Mesodermal cell (in vitro differentiated cells): Measurements from ENCODE around the gene INSYN1. TPM values are rescaled to one million over a fixed set of nuclear protein-coding genes. Genes with fewer than 3 reads are reported as not detected.
"Not testable (repeated sequence)": the region's sequence is repeated elsewhere in the genome, so short reads cannot be mapped to it uniquely, and the experiment has no call there.

ENCODE experiments used
- H3K27ac ChIP-seq: 2 replicates; pipeline ENCODE4 v1.7.0; 2013; ENCODE audit warnings: mild to moderate bottlenecking, low read depth, low read length, moderate library complexity; ENCODE audit not compliant: severe bottlenecking
- H3K36me3 ChIP-seq: 2 replicates; pipeline ENCODE4 v1.7.1; 2013; ENCODE audit warnings: mild to moderate bottlenecking, low read length, moderate library complexity; ENCODE audit not compliant: control insufficient read depth, insufficient read depth
- H3K4me1 ChIP-seq: one replicate; pipeline ENCODE4 v1.7.1; 2013; ENCODE audit warnings: mild to moderate bottlenecking, low read length; ENCODE audit not compliant: insufficient read depth, control insufficient read depth, poor library complexity, severe bottlenecking
- H3K4me3 ChIP-seq: 2 replicates; pipeline ENCODE4 v1.7.0; 2013; ENCODE audit warnings: low read length, control low read depth, mild to moderate bottlenecking; ENCODE audit not compliant: insufficient read depth, poor library complexity, severe bottlenecking; ENCODE audit errors: extremely low read depth
- H3K9me3 ChIP-seq: 2 replicates; pipeline ENCODE4 v1.7.1; 2013; ENCODE audit warnings: mild to moderate bottlenecking, low read length, moderate library complexity; ENCODE audit not compliant: control insufficient read depth
- WGBS, 2 experiments: methylation state at CpG; one replicate each; pipeline ENCODE4 v1.1.5; 2013; ENCODE audit warnings: missing lambda C conversion rate in 2 of 2; ENCODE audit not compliant: insufficient coverage in 2 of 2; 5-methylcytosine and 5-hydroxymethylcytosine counted together
- polyA plus RNA-seq, 2 experiments: library from polyadenylated mRNA; stranded (reverse); fragments of 50-300 nt; gene quantifications; one replicate each; pipeline ENCODE4 v1.2.3, GENCODE V29; 2013

INSYN1 gene
- 3.4 TPM for polyA plus RNA-seq (2013, experiment 1 of 2)
- polyA plus RNA-seq (2013, experiment 2 of 2): 3.7 TPM

- no peaks in the 10 kb centered on the region for H3K9me3 ChIP-seq
- no peaks in the 10 kb centered on the region for H3K36me3 ChIP-seq
- H3K27ac ChIP-seq: no peak within 1 kb of the TSS
- 7 to 12% methylated on average over 22 to 32 of the region's 44 CpGs for WGBS, 2 experiments
- H3K4me3 ChIP-seq: peak within 1 kb of the TSS; percentile 62
- H3K4me1 ChIP-seq: peaks cover 9% of the 10 kb centered on the region
Observed at GRCh38 chr15:73753250-73754130, at the start of gene INSYN1. Gene INSYN1 (minus strand): TSS chr15:73753351. CDS start chr15:73751130, 2,221 bp downstream.

DNA sequence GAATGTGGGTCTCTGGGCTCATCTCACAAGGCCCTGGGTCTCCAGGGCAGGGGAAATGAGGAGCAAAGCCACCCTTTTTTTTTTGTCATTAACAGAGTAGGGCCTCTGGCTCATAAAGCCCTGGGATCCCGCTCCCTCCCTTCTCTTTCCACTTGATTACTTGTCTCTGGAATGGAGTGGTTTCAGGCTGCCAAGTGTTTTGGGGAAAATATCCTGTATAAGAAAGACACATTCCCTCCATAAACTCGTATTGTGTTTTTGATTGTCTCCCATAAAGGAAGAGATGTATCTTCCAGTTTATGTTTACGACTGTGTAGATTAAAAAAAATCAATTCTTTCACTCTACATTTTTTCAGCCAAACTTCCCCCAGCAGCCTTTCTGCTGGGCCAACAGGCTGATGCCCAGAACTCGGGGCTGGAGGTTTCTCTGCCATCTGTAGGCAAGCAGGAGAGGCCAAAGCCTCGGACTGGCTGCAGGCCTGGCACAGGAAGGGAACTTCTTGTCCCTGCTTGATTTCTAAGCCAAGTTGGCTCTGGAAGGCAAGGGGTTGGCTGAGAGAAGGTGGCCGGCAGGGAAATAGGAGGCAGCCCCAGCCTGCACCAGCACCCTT is 49.4 kb upstream of the INSYN1 start:
- WGBS, 2 experiments: 60 to 92% methylated on average over 1 to 3 of the region's 6 CpGs
- H3K9me3 ChIP-seq: no peaks in the 10 kb centered on the region
- H3K36me3 ChIP-seq: no peaks in the 10 kb centered on the region
- peaks cover 38% of the 10 kb centered on the region for H3K4me1 ChIP-seq
- no peak overlapping the region for H3K4me3 ChIP-seq
- H3K27ac ChIP-seq: no peak overlapping the region

- WGBS, 2 experiments: 73 to 89% methylated on average over 7 to 8 of the region's 11 CpGs
- Histone ChIP-seq H3K36me3 (no peaks in the 10 kb centered on the region), H3K27ac (peak overlapping the region; percentile 59)
Observed at GRCh38 chr15:73800662-73801345, 47.7 kb upstream of the INSYN1 start.

DNA sequence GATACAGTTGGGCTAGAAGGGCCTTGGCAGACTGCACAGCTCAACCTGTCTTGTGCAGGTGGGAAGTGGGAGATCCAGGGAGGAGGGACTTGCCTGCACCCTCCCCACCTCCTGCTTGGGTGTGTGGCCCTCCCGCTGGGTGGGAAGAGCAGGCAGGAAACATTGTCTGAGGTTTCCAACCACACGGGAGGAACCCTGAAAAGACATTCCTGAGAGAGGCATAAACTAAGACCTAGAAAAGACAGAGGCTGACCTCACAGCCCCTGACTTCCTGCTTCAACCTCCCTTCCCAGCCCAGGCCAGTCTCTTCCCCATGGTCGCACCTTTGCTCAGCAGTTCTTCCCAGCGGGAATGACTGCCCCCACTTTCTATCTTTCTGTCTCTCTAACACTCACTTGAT is 46.3 kb upstream of the INSYN1 start:
- H3K36me3 ChIP-seq: no peaks in the 10 kb centered on the region
- H3K4me1 ChIP-seq: peaks cover 37% of the 10 kb centered on the region
- WGBS, 2 experiments: 43 to 100% methylated on average over 1 to 2 of the region's 4 CpGs
- H3K4me3 ChIP-seq: no peak overlapping the region
- H3K27ac ChIP-seq: no peak overlapping the region
- no peaks in the 10 kb centered on the region for H3K9me3 ChIP-seq

More at GRCh38 chr15:73800662-73801345, 47.7 kb upstream of the INSYN1 start:
- Histone ChIP-seq H3K9me3 (no peaks in the 10 kb centered on the region), H3K4me3 (no peak overlapping the region), H3K4me1 (peaks cover 41% of the 10 kb centered on the region)

DNA sequence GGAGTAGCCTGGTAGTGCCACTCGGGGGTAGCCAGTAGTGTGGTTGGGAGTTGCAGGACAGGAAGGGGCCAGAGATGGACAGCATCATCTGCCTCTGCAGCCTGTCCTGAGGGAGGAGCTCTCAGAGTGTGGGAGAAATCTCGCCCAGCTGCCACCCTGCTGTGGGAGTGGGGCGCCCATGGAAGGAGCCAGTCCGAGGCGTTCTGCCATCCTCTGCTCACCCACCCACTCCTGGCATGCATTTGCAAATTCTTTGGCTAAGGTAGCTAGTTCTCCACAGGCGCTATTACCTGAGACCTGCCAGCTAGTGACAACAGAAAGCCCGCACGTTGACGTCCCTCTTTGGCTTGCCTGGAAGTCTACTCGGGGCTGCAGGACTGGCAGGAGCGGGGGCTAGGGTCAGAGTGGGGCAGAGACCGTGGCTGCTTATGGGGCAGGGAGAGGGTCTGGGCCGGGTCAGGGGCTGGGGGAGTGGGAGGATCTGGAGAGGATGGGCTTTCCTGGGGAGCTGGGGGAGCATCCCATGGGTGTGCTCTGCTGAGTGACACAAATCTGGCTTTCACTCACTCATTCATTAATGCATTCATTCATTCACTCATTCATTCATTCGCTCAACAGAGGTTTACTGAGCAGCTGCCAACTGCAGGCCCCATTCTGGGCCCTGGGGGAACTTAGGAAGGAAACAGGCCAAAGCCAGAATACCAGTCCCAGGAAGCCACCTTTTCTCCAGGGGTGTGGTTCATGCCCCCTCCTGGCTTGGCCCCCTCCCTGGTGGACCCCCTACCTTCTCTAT is 44.4 kb upstream of the INSYN1 start:
- Histone ChIP-seq H3K4me3 (no peak overlapping the region), H3K9me3 (no peaks in the 10 kb centered on the region), H3K36me3 (no peaks in the 10 kb centered on the region), H3K4me1 (peaks cover 37% of the 10 kb centered on the region), H3K27ac (no peak overlapping the region)
- WGBS, 2 experiments: 89 to 90% methylated on average over 9 to 13 of the region's 14 CpGs

DNA sequence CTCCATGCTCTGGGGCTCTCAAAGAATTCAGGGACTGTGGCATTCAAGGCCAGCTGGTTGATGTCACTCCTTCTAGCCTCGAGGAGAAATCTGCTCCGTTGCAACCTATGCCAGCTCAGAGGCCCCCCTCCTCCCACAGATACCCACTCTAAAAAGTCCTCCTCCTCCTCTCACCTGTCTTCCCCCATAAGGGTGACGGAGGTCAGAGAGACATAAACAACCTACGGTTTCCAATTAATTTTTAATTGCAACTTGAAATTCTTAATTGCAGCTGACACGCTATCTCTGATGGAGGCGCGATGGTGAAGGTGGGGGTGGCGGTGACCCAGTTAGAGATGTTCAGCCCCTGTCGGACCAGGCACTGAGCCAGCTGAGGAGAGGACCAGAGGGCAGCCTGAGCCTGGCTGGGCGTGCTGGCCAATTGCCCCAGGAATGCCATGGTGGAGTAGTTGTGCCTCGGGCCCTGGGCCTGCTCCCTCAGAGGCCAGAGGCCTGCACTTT is 43.2 kb upstream of the INSYN1 start:
- 84 to 87% methylated on average over 10 to 11 of the region's 11 CpGs for WGBS, 2 experiments

DNA sequence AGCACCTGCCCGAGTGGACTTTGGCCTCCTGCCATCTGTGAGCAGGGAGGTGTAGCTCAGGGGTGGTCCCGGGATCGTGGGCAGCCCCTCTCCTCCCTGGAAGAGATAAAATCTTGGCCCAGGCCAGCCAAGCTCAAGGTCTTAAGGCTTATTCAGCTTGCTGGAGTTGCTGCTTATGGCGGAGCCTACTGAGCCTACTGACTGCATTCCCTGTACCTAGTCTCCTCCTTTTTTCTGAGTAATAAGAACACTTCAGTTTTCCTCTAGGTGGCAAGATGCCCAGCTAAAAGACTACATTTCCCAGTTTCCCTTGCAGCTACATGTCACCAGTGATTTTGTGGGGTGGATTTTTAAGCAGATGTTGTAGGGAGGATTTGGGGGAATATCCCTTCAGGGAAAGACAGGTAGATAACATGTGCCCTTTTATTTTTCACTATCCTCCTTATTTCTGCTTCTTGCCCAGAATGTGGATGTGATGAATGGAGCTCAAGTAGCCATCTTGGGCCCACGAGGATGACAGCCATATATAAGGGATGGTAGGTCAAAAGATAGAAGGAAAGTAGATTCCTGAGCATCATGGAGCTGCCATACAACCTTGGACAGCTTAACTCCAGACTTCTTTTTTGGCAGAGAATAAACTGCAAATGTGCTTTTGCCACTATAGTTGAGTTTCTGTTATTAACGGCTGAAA is 41.4 kb upstream of the INSYN1 start:
- Histone ChIP-seq H3K27ac (no peak overlapping the region), H3K4me1 (peaks cover 11% of the 10 kb centered on the region), H3K36me3 (no peaks in the 10 kb centered on the region), H3K9me3 (no peaks in the 10 kb centered on the region), H3K4me3 (no peak overlapping the region)
- 87 to 96% methylated on average over 4 to 6 of the region's 6 CpGs for WGBS, 2 experiments

More for the DNA sequence above, 43.2 kb upstream of the INSYN1 start:
- Histone ChIP-seq H3K9me3 (no peaks in the 10 kb centered on the region), H3K36me3 (no peaks in the 10 kb centered on the region), H3K27ac (no peak overlapping the region), H3K4me1 (peaks cover 29% of the 10 kb centered on the region), H3K4me3 (no peak overlapping the region)

- H3K9me3 ChIP-seq, H3K4me3 ChIP-seq, H3K36me3 ChIP-seq, H3K4me1 ChIP-seq, H3K27ac ChIP-seq: not testable (repeated sequence)
- 81 to 85% methylated on average over 6 of the region's 8 CpGs for WGBS, 2 experiments
Observed at GRCh38 chr15:73792899-73793541, 39.9 kb upstream of the INSYN1 start.

- WGBS, 2 experiments: 86 to 95% methylated on average over 1 to 4 of the region's 7 CpGs
- Histone ChIP-seq H3K4me1 (peaks cover 6% of the 10 kb centered on the region), H3K36me3 (no peaks in the 10 kb centered on the region), H3K27ac (no peak overlapping the region), H3K9me3 (no peaks in the 10 kb centered on the region), H3K4me3 (no peak overlapping the region)
Observed at GRCh38 chr15:73792415-73792814, 39.3 kb upstream of the INSYN1 start.
